H1 (cell line): ENCODE results near the gene USP12. TPM values are rescaled to one million over a fixed set of nuclear protein-coding genes. Genes with fewer than 3 reads are reported as not detected.

ENCODE experiments used
- BACH1 ChIP-seq: IDR thresholded peaks from 2 replicates; pipeline ENCODE4 v1.6.1; 2012; ENCODE audit warnings: low read length, improper control_type of control experiment
- CREB1 ChIP-seq: IDR thresholded peaks from 2 replicates; pipeline ENCODE4 v1.6.1; 2012; ENCODE audit warnings: inconsistent platforms
- JUND ChIP-seq: IDR thresholded peaks from 2 replicates; pipeline ENCODE4 v1.6.1; 2011; ENCODE audit warnings: mild to moderate bottlenecking, improper control_type of control experiment, low read length
- PHF8 ChIP-seq: fragments of 200-600 bp; sonication (generic); conservative IDR thresholded peaks from 2 replicates; pipeline ENCODE4 v1.7.1; 2012; ENCODE audit warnings: low read depth, mild to moderate bottlenecking, inconsistent platforms, low read length, moderate library complexity
- RAD21 ChIP-seq, 2 experiments: IDR thresholded peaks in 1 of 2; conservative IDR thresholded peaks in 1 of 2; 2 replicates each; pipeline ENCODE4 v1.6.1; 2011; ENCODE audit warnings: low read depth in 2 of 2, low read length in 2 of 2, improper control_type of control experiment in 1 of 2, inconsistent platforms in 1 of 2, mild to moderate bottlenecking in 1 of 2, moderate library complexity in 1 of 2
- RBBP5 ChIP-seq: IDR thresholded peaks from 2 replicates; pipeline ENCODE4 v1.7.1; 2012; ENCODE audit warnings: low read depth, mild to moderate bottlenecking, inconsistent platforms, low read length, moderate library complexity, borderline replicate concordance
- SP4 ChIP-seq: IDR thresholded peaks from 2 replicates; pipeline ENCODE4 v1.6.1; 2012; ENCODE audit warnings: low read length, inconsistent platforms
- SRF ChIP-seq: IDR thresholded peaks from 2 replicates; pipeline ENCODE4 v1.6.1; 2011; ENCODE audit warnings: mild to moderate bottlenecking, low read depth, low read length, moderate library complexity
- YY1 ChIP-seq: IDR thresholded peaks from 2 replicates; pipeline ENCODE4 v1.6.1; 2011; ENCODE audit warnings: low read depth, mild to moderate bottlenecking, low read length
- polyA plus RNA-seq, 7 experiments: library from polyadenylated mRNA; depleted of rRNA in 3 of 7; stranded (reverse) in 5 of 7; unstranded in 2 of 7; fragments of >200 nt in 5 of 7; fragments of 200-250 nt in 2 of 7; gene quantifications; 1 replicate in 5 of 7; 2 replicates in 1 of 7; 4 replicates in 1 of 7; pipeline versions ENCODE4 v1.2.1 to v1.2.3, GENCODE V29; 2011 to 2013; ENCODE audit warnings: missing spikeins in 2 of 7, mixed read lengths in 2 of 7
- total RNA-seq: library from RNA; stranded (reverse); fragmentation: NEBNext Ultra II Directional; extraction: Animal tissue kit (Norgen Biotek cat#: 25700); gene quantifications from 2 replicates; pipeline ENCODE4 v1.2.1, GENCODE V29; 2021
- TF ChIP-seq, protein P1 (sequence below): IDR thresholded peaks from 2 replicates; pipeline ENCODE4 v1.6.1; 2012; ENCODE audit warnings: low read length, inconsistent platforms

USP12 gene
- total and polyA plus RNA-seq, 2 of the 8 experiments (the other 6 are each of a cell fraction or from before 2014, with no cell fraction given) = 4.0 to 30.0 TPM

DNA sequence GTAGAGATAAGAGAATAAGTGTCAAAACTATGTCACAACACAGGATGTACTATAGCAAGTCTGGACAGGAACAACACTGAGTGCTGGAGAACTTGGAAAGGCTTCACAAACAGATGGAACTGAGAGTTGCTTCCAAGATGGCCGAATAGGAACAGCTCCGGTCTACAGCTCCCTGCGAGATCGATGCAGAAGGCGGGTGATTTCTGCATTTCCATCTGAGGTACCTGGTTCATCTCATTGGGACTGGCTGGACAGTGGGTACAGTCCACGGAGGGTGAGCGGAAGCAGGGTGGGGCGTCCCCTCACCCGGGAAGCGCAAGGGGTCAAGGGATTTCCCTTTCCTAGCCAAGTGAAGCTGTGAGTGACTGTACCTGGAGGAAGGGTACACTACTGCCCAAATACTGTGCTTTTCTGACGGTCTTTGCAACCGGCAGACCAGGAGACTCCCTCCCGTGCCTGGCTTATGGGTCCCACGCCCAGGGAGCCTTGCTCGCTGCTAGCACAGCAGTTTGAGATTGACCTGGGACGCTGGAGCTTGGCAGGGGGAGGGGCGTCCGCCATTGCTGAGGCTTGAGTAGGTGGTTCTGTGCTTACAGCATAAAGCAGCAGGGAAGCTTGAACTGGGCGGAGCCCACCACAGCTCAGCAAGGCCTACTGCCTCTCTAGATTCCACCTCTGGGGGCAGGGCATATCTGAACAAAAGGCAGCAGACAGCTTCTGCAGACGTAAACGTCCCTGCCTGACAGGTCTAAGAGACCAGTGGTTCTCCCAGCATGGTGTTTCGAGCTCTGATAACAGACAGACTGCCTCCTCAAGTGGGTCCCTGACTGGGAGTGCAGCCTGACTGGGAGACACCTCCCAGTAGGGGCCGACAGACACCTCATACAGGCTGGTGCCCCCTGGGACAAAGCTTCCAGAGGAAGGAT is 46.0 kb downstream of the USP12 start (continued):
- TF ChIP-seq CREB1 (no peak), SP4 (no peak), RAD21 (IDR thresholded peaks at IDR 0.05 in 1 of 2, conservative IDR thresholded peaks at IDR 0.05 in 1 of 2; ENCODE audit: low read depth in 2 of 2, low read length in 2 of 2) (no peak), BACH1 (no peak), YY1 (no peak), PHF8 (no peak), RBBP5 (no peak), SRF (no peak), JUND (no peak)
- TF ChIP-seq, protein P1, sequence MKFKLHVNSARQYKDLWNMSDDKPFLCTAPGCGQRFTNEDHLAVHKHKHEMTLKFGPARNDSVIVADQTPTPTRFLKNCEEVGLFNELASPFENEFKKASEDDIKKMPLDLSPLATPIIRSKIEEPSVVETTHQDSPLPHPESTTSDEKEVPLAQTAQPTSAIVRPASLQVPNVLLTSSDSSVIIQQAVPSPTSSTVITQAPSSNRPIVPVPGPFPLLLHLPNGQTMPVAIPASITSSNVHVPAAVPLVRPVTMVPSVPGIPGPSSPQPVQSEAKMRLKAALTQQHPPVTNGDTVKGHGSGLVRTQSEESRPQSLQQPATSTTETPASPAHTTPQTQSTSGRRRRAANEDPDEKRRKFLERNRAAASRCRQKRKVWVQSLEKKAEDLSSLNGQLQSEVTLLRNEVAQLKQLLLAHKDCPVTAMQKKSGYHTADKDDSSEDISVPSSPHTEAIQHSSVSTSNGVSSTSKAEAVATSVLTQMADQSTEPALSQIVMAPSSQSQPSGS = no peak
